ENCODE results near the gene SLCO3A1. TPM values are rescaled to one million over a fixed set of nuclear protein-coding genes. Genes with fewer than 3 reads are reported as not detected.
A peak's percentile ranks its signal among the peaks of the same experiment; 100 is the strongest.

SLCO3A1 gene
- total RNA-seq, 2 donors from 2014 or later = 55.9 to 65.1 TPM

GRCh38 chr15:91985297-91985696 is 131.8 kb downstream of the SLCO3A1 start:
- H3K27ac Mint-ChIP-seq = no peak overlapping the region
- H3K4me1 Mint-ChIP-seq = peaks cover 44% of the 10 kb centered on the region
- H3K27me3 Mint-ChIP-seq = no peaks in the 10 kb centered on the region
- no peak for DNase-seq
- H3K9me3 ChIP-seq (ENCODE audit: control insufficient read depth, low read length, poor library complexity, severe bottlenecking) = no peaks in the 10 kb centered on the region
- no peak for ATAC-seq
- H3K36me3 Mint-ChIP-seq (ENCODE audit: low read depth) = no peaks in the 10 kb centered on the region
- H3K4me3 Mint-ChIP-seq = no peak overlapping the region

- Mint-ChIP-seq H3K4me3 (no peak overlapping the region), H3K27me3 (no peaks in the 10 kb centered on the region), H3K4me1 (peaks cover 49% of the 10 kb centered on the region), H3K27ac (no peak overlapping the region), H3K36me3 (ENCODE audit: low read depth) (no peaks in the 10 kb centered on the region)
- no peak for ATAC-seq
- no peak for DNase-seq
- H3K9me3 ChIP-seq (ENCODE audit: control insufficient read depth, low read length, poor library complexity, severe bottlenecking) = no peaks in the 10 kb centered on the region
Observed at GRCh38 chr15:91988071-91988470, 134.6 kb downstream of the SLCO3A1 start.

GRCh38 chr15:91988655-91989054 is 135.1 kb downstream of the SLCO3A1 start:
- Mint-ChIP-seq H3K36me3 (ENCODE audit: low read depth) (no peaks in the 10 kb centered on the region), H3K4me1 (peaks cover 51% of the 10 kb centered on the region), H3K4me3 (no peak overlapping the region), H3K27ac (no peak overlapping the region), H3K27me3 (no peaks in the 10 kb centered on the region)
- no peak for DNase-seq
- no peak for ATAC-seq
- H3K9me3 ChIP-seq (ENCODE audit: control insufficient read depth, low read length, poor library complexity, severe bottlenecking) = no peaks in the 10 kb centered on the region

GRCh38 chr15:91989821-91990220 is 136.3 kb downstream of the SLCO3A1 start:
- no peak overlapping the region for H3K4me3 Mint-ChIP-seq
- H3K4me1 Mint-ChIP-seq = peaks cover 56% of the 10 kb centered on the region
- H3K36me3 Mint-ChIP-seq (ENCODE audit: low read depth) = no peaks in the 10 kb centered on the region
- peak overlapping the region; percentile 2 for H3K27ac Mint-ChIP-seq
- no peak for ATAC-seq
- H3K9me3 ChIP-seq (ENCODE audit: control insufficient read depth, low read length, poor library complexity, severe bottlenecking) = no peaks in the 10 kb centered on the region
- H3K27me3 Mint-ChIP-seq = no peaks in the 10 kb centered on the region
- no peak for DNase-seq

- ATAC-seq = no peak
- no peaks in the 10 kb centered on the region for H3K27me3 Mint-ChIP-seq
Observed at GRCh38 chr15:91992945-91993344, 139.4 kb downstream of the SLCO3A1 start.

GRCh38 chr15:91995146-91995545 is 141.6 kb downstream of the SLCO3A1 start:
- no peak for ATAC-seq
- Mint-ChIP-seq H3K27me3 (no peaks in the 10 kb centered on the region), H3K4me1 (peaks cover 37% of the 10 kb centered on the region), H3K36me3 (ENCODE audit: low read depth) (no peaks in the 10 kb centered on the region), H3K27ac (no peak overlapping the region), H3K4me3 (no peak overlapping the region)
- DNase-seq = no peak
- no peaks in the 10 kb centered on the region for H3K9me3 ChIP-seq (ENCODE audit: control insufficient read depth, low read length, poor library complexity, severe bottlenecking)

More at GRCh38 chr15:91992945-91993344, 139.4 kb downstream of the SLCO3A1 start:
- H3K9me3 ChIP-seq (ENCODE audit: control insufficient read depth, low read length, poor library complexity, severe bottlenecking) = no peaks in the 10 kb centered on the region
- H3K36me3 Mint-ChIP-seq (ENCODE audit: low read depth) = no peaks in the 10 kb centered on the region
- no peak for DNase-seq
- H3K27ac Mint-ChIP-seq = no peak overlapping the region
- H3K4me1 Mint-ChIP-seq = peaks cover 41% of the 10 kb centered on the region
- H3K4me3 Mint-ChIP-seq = no peak overlapping the region

- Mint-ChIP-seq H3K27me3 (no peaks in the 10 kb centered on the region), H3K27ac (no peak overlapping the region), H3K4me3 (no peak overlapping the region), H3K36me3 (ENCODE audit: low read depth) (no peaks in the 10 kb centered on the region), H3K4me1 (peaks cover 45% of the 10 kb centered on the region)
- H3K9me3 ChIP-seq (ENCODE audit: control insufficient read depth, low read length, poor library complexity, severe bottlenecking) = no peaks in the 10 kb centered on the region
- ATAC-seq = no peak
- DNase-seq = no peak
Observed at GRCh38 chr15:91997163-91997562, 143.7 kb downstream of the SLCO3A1 start.

GRCh38 chr15:92000709-92001108 is 147.2 kb downstream of the SLCO3A1 start:
- no peaks in the 10 kb centered on the region for H3K36me3 Mint-ChIP-seq (ENCODE audit: low read depth)
- peaks cover 53% of the 10 kb centered on the region for H3K4me1 Mint-ChIP-seq
- no peaks in the 10 kb centered on the region for H3K9me3 ChIP-seq (ENCODE audit: control insufficient read depth, low read length, poor library complexity, severe bottlenecking)
- no peak for DNase-seq
- no peak overlapping the region for H3K4me3 Mint-ChIP-seq
- no peaks in the 10 kb centered on the region for H3K27me3 Mint-ChIP-seq
- no peak overlapping the region for H3K27ac Mint-ChIP-seq
- ATAC-seq = no peak

- ATAC-seq = no peak
- no peak overlapping the region for H3K27ac Mint-ChIP-seq
- H3K36me3 Mint-ChIP-seq (ENCODE audit: low read depth) = no peaks in the 10 kb centered on the region
- no peaks in the 10 kb centered on the region for H3K27me3 Mint-ChIP-seq
- H3K9me3 ChIP-seq (ENCODE audit: control insufficient read depth, low read length, poor library complexity, severe bottlenecking) = no peaks in the 10 kb centered on the region
- H3K4me3 Mint-ChIP-seq = no peak overlapping the region
- no peak for DNase-seq
- peaks cover 55% of the 10 kb centered on the region for H3K4me1 Mint-ChIP-seq
Observed at GRCh38 chr15:92001307-92001706, 147.8 kb downstream of the SLCO3A1 start.

GRCh38 chr15:92002666-92003065 is 149.2 kb downstream of the SLCO3A1 start:
- no peaks in the 10 kb centered on the region for H3K36me3 Mint-ChIP-seq (ENCODE audit: low read depth)
- ATAC-seq (no peak), DNase-seq (no peak)
- H3K9me3 ChIP-seq (ENCODE audit: control insufficient read depth, low read length, poor library complexity, severe bottlenecking) = no peaks in the 10 kb centered on the region
- peaks cover 60% of the 10 kb centered on the region for H3K4me1 Mint-ChIP-seq
- no peak overlapping the region for H3K4me3 Mint-ChIP-seq
- H3K27me3 Mint-ChIP-seq = no peaks in the 10 kb centered on the region
- no peak overlapping the region for H3K27ac Mint-ChIP-seq

GRCh38 chr15:92003515-92004067 is 150.1 kb downstream of the SLCO3A1 start:
- ATAC-seq (no peak), DNase-seq (no peak)
- Mint-ChIP-seq H3K4me3 (no peak overlapping the region), H3K27ac (no peak overlapping the region), H3K36me3 (ENCODE audit: low read depth) (no peaks in the 10 kb centered on the region), H3K27me3 (no peaks in the 10 kb centered on the region), H3K4me1 (peaks cover 65% of the 10 kb centered on the region)
- H3K9me3 ChIP-seq (ENCODE audit: control insufficient read depth, low read length, poor library complexity, severe bottlenecking) = no peaks in the 10 kb centered on the region

- no peak for DNase-seq
- Mint-ChIP-seq H3K4me3 (no peak overlapping the region), H3K27ac (peak overlapping the region; percentile 54), H3K27me3 (no peaks in the 10 kb centered on the region), H3K4me1 (peaks cover 69% of the 10 kb centered on the region), H3K36me3 (ENCODE audit: low read depth) (no peaks in the 10 kb centered on the region)
- no peaks in the 10 kb centered on the region for H3K9me3 ChIP-seq (ENCODE audit: control insufficient read depth, low read length, poor library complexity, severe bottlenecking)
- peak; percentile 64 for ATAC-seq
Observed at GRCh38 chr15:92005154-92005553, 151.6 kb downstream of the SLCO3A1 start.

GRCh38 chr15:92006186-92007028 is 152.9 kb downstream of the SLCO3A1 start:
- ATAC-seq (no peak), DNase-seq (no peak)
- H3K9me3 ChIP-seq (ENCODE audit: control insufficient read depth, low read length, poor library complexity, severe bottlenecking) = no peaks in the 10 kb centered on the region
- Mint-ChIP-seq H3K36me3 (ENCODE audit: low read depth) (no peaks in the 10 kb centered on the region), H3K4me3 (no peak overlapping the region), H3K4me1 (peaks cover 69% of the 10 kb centered on the region), H3K27ac (no peak overlapping the region), H3K27me3 (no peaks in the 10 kb centered on the region)

GRCh38 chr15:92009162-92009561 is 155.7 kb downstream of the SLCO3A1 start:
- no peaks in the 10 kb centered on the region for H3K9me3 ChIP-seq (ENCODE audit: control insufficient read depth, low read length, poor library complexity, severe bottlenecking)
- H3K4me3 Mint-ChIP-seq = peak overlapping the region; percentile 12
- peak overlapping the region; percentile 16 for H3K27ac Mint-ChIP-seq
- DNase-seq (no peak), ATAC-seq (no peak)
- peaks cover 62% of the 10 kb centered on the region for H3K4me1 Mint-ChIP-seq
- no peaks in the 10 kb centered on the region for H3K27me3 Mint-ChIP-seq
- H3K36me3 Mint-ChIP-seq (ENCODE audit: low read depth) = no peaks in the 10 kb centered on the region

Measured in T-helper 17 cell (primary cell).